A549 (cell line): ENCODE data around the gene SLC24A1. TPM values are rescaled to one million over a fixed set of nuclear protein-coding genes. Genes with fewer than 3 reads are reported as not detected.

Source experiments
- ATAC-seq, 2 experiments: fragments of 200-7000 bp in 1 of 2; fragments of >200 bp in 1 of 2; cut with Nextera tagmentation in 1 of 2; cut with Tn5 transposase in 1 of 2; 3 replicates each; pipeline versions ENCODE4 v1.8.0 to v1.9.1; 2018 to 2020; ENCODE audit warnings: mild to moderate bottlenecking in 1 of 2, moderate library complexity in 1 of 2
- CTCF ChIA-PET: fragments of 300-600 bp; sonication (Branson Sonifier 250); formaldehyde crosslinking; extraction: SDS; loops from one replicate; lab custom pipeline; 2021; ENCODE audit warnings: antibody characterized with exemption, inconsistent platforms; lab: Yijun Ruan, JAX
- POLR2A ChIA-PET: fragments of 350-600 bp; formaldehyde crosslinking; extraction: SDS; loops from one replicate; lab custom pipeline; 2021; ENCODE audit warnings: antibody characterized with exemption, inconsistent platforms; lab: Yijun Ruan, JAX
- DNase-seq, 2 experiments: peaks; one replicate each; pipeline versions ENCODE4 v3.0.0 to v3.0.0-alpha.2; 2011 to 2016; ENCODE audit warnings: low read depth in 1 of 2, low spot score in 1 of 2
- FAIRE-seq: peaks from 2 replicates; lab custom pipeline; 2011; peaks lifted over from hg19 to GRCh38; lab: Jason Lieb, UNC
- H3K27ac ChIP-seq, 2 experiments: fragments of >200 bp; sonication (Bioruptor Twin); formaldehyde crosslinking; 3 replicates each; pipeline ENCODE4 v1.5.1; 2016 to 2017
- H3K4me1 ChIP-seq: fragments of >200 bp; sonication (Bioruptor Twin); formaldehyde crosslinking; 3 replicates; pipeline ENCODE4 v1.6.1; 2016
- H3K4me2 ChIP-seq: fragments of >200 bp; sonication (Bioruptor Twin); formaldehyde crosslinking; 3 replicates; pipeline ENCODE4 v1.6.1; 2016
- H3K4me3 ChIP-seq: fragments of >200 bp; sonication (Bioruptor Twin); formaldehyde crosslinking; 3 replicates; pipeline ENCODE4 v1.5.1; 2016
- H3K9me3 ChIP-seq: fragments of >200 bp; sonication (Bioruptor Twin); formaldehyde crosslinking; 3 replicates; pipeline ENCODE4 v1.6.1; 2016
- BHLHE40 ChIP-seq: IDR thresholded peaks from 2 replicates; pipeline ENCODE4 v1.6.1; 2012; ENCODE audit warnings: low read depth, low read length, inconsistent platforms
- CEBPB ChIP-seq, 2 experiments: fragments of >200 bp in 1 of 2; sonication (Bioruptor Twin) in 1 of 2; formaldehyde crosslinking in 1 of 2; IDR thresholded peaks; 2 replicates each; pipeline ENCODE4 v1.6.1; 2012 to 2016
- CHD4 ChIP-seq: fragments of 200-600 bp; sonication (generic); IDR thresholded peaks from 2 replicates; pipeline ENCODE4 v1.6.1; 2016; ENCODE audit warnings: antibody characterized with exemption, mild to moderate bottlenecking, borderline replicate concordance
- HOXB13 ChIP-seq: fragments of 250-450 bp; sonication (Bioruptor Pico); IDR thresholded peaks from 2 replicates; pipeline ENCODE4 v1.5.0; 2020; ENCODE audit warnings: low read depth, mild to moderate bottlenecking, moderate library complexity
- HOXB5 ChIP-seq: fragments of 250-450 bp; sonication (Bioruptor Pico); IDR thresholded peaks from 2 replicates; pipeline ENCODE4 v1.5.0; 2020; ENCODE audit warnings: mild to moderate bottlenecking, moderate library complexity
- KDM1A ChIP-seq: fragments of 200-600 bp; sonication (generic); IDR thresholded peaks from 2 replicates; pipeline ENCODE4 v1.6.1; 2016; ENCODE audit warnings: low read depth, mild to moderate bottlenecking
- KDM5A ChIP-seq: fragments of 200-600 bp; sonication (generic); IDR thresholded peaks from 2 replicates; pipeline ENCODE4 v1.6.1; 2016; ENCODE audit warnings: antibody characterized with exemption, mild to moderate bottlenecking
- MAFK ChIP-seq: fragments of 450-650 bp; IDR thresholded peaks from 2 replicates; pipeline ENCODE4 v1.6.1; 2014; ENCODE audit not compliant: partially characterized antibody
- MAZ ChIP-seq: fragments of 150-350 bp; IDR thresholded peaks from 2 replicates; pipeline ENCODE4 v1.6.1; 2014; ENCODE audit warnings: antibody characterized with exemption, low read depth, low read length, borderline replicate concordance
- MYC ChIP-seq: IDR thresholded peaks from 2 replicates; pipeline ENCODE4 v1.6.1; 2012; ENCODE audit warnings: mild to moderate bottlenecking, inconsistent platforms, low read length, improper control_type of control experiment, borderline replicate concordance
- RARB ChIP-seq: fragments of 250-450 bp; sonication (Bioruptor Pico); IDR thresholded peaks from 2 replicates; pipeline ENCODE4 v1.8.0; 2021; ENCODE audit warnings: mild to moderate bottlenecking, moderate library complexity
- REST ChIP-seq: fragments of 200-600 bp; sonication (generic); IDR thresholded peaks from 2 replicates; pipeline ENCODE4 v1.6.1; 2016; ENCODE audit warnings: antibody characterized with exemption, mild to moderate bottlenecking, moderate library complexity
- SREBF2 ChIP-seq: fragments of 450-650 bp; IDR thresholded peaks from 2 replicates; pipeline ENCODE4 v1.6.1; 2014; ENCODE audit warnings: mild to moderate bottlenecking, moderate library complexity
- TFCP2L1 ChIP-seq: fragments of 250-450 bp; sonication (Bioruptor Pico); IDR thresholded peaks from 2 replicates; pipeline ENCODE4 v1.5.0; 2021; ENCODE audit warnings: mild to moderate bottlenecking
- USF2 ChIP-seq: fragments of 450-650 bp; IDR thresholded peaks from 2 replicates; pipeline ENCODE4 v1.6.1; 2014; ENCODE audit warnings: antibody characterized with exemption
- WGBS: methylation state at CpG from one replicate; pipeline ENCODE4 v1.1.6; 2017; ENCODE audit errors: missing lambda C conversion rate; 5-methylcytosine and 5-hydroxymethylcytosine counted together
- polyA plus RNA-seq, 4 experiments: library from polyadenylated mRNA; depleted of rRNA in 3 of 4; stranded (reverse); fragments of >200 nt; fragmentation: RNase III in 1 of 4; extraction: RNeasy Plus Mini Kit Qiagen cat#74134 plus additional on column Dnase treatment in 1 of 4; gene quantifications; 2 replicates in 3 of 4; 3 replicates in 1 of 4; pipeline ENCODE4 v1.2.3, GENCODE V29; 2011 to 2017
- TF ChIP-seq, protein P1 (sequence below): fragments of 150-350 bp; IDR thresholded peaks from 2 replicates; pipeline ENCODE4 v1.6.1; 2014; ENCODE audit warnings: low read depth, mild to moderate bottlenecking, low read length

Gene SLC24A1
- polyA plus RNA-seq, 2 of the 4 experiments (the other 2 are of a cell fraction): 6.4 to 7.0 TPM

DNA sequence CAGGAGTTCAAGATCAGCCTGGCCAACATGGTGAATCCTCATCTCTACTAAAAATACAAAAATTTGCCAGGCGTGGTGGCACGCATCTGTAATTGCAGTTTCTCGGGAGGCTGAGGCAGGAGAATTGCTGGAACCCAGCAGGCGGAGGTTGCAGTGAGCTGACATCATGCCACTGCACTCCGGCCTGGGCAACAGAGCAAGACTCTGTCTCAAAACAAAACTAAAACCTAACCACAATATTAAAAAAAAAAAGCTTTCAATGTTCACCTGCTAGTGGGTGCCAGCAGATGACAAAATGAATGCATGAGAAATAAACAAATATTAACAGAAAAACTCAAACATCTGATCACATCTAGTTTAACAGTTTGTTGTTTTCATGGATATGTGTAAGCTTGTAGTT is 9.0 kb downstream of the SLC24A1 start (continued):
- no peak for TF ChIP-seq HOXB13 (CRISPR knock-in tag)
- no peak for TF ChIP-seq MYC

- no peak for DNase-seq
- CTCF ChIA-PET: interaction anchor here (1.7 to 3.2 kb wide), 3 partner anchors 20 to 167 kb away, joined by 3 to 14 read pairs (median 4); partner anchors contain the start of gene INTS14
- ATAC-seq: no peak
- 95% methylated on average over 6 of the region's 6 CpGs for WGBS
- Histone ChIP-seq H3K27ac (no peak overlapping the region), H3K4me1 (peaks cover 12% of the 10 kb centered on the region)
- POLR2A ChIA-PET: interaction anchor here (1.1 kb wide), 1 partner anchor 21 kb away, joined by 3 read pairs; the partner anchor contains the start of gene INTS14
- no peak for FAIRE-seq
- TF ChIP-seq USF2: no peak
- TF ChIP-seq CHD4: no peak
- no peak for TF ChIP-seq MYC
- TF ChIP-seq, protein P1, sequence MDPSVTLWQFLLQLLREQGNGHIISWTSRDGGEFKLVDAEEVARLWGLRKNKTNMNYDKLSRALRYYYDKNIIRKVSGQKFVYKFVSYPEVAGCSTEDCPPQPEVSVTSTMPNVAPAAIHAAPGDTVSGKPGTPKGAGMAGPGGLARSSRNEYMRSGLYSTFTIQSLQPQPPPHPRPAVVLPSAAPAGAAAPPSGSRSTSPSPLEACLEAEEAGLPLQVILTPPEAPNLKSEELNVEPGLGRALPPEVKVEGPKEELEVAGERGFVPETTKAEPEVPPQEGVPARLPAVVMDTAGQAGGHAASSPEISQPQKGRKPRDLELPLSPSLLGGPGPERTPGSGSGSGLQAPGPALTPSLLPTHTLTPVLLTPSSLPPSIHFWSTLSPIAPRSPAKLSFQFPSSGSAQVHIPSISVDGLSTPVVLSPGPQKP: no peak
- TF ChIP-seq, all 56 proteins: peak for 0
- Histone ChIP-seq H3K4me3 (no peak overlapping the region), H3K9me3 (no peaks in the 10 kb centered on the region), H3K4me2 (no peak overlapping the region)
Measured at GRCh38 chr15:65631503-65631902, 9.8 kb downstream of the SLC24A1 start.

DNA sequence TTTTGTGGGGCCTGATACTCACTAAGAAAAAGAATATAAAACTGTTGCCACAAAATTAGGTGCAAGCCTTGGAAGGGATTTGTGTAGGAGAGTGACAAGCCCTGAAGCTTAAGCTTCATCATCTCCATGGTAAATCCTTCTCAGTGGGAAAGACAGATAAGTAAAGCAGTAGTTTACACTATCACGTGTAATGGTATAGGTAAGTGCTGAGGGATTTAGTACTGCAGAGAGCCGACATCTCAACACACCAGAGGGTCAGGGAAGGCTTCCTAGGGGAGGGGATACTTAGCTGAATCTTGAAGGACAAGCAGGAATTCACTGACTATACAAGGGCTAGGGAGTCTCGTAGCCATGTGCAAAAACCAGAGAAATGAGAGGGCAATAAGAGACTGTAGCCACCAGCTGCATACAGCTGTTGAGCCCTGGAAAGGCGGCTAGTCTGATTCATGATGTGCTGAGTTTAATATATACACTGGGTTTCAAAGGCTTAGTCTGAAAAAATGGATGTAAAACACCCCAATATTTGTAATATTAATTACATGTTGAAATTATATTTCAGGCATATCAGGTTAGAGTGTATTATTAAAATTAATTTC is 11.1 kb downstream of the SLC24A1 start:
- no peak overlapping the region for H3K4me2 ChIP-seq
- ChIA-PET POLR2A (no interaction called here), CTCF (interaction anchor here (1.2 to 8.0 kb wide), 5 partner anchors 8 to 196 kb away, joined by 4 to 106 read pairs (median 6); partner anchors contain the start of genes INTS14 and SLC24A1)
- no peaks in the 10 kb centered on the region for H3K9me3 ChIP-seq
- no peak overlapping the region for H3K27ac ChIP-seq
- no peak overlapping the region for H3K4me3 ChIP-seq
- no peak for DNase-seq
- 67% methylated on average over 4 of the region's 4 CpGs for whole genome bisulfite sequencing
- ATAC-seq: no peak; a peak in 1 of 6 replicates
- peaks cover 12% of the 10 kb centered on the region for H3K4me1 ChIP-seq
- no peak for FAIRE-seq
- TF ChIP-seq HOXB5 (no peak), HOXB13 (CRISPR knock-in tag) (no peak), MAFK (no peak)

DNA sequence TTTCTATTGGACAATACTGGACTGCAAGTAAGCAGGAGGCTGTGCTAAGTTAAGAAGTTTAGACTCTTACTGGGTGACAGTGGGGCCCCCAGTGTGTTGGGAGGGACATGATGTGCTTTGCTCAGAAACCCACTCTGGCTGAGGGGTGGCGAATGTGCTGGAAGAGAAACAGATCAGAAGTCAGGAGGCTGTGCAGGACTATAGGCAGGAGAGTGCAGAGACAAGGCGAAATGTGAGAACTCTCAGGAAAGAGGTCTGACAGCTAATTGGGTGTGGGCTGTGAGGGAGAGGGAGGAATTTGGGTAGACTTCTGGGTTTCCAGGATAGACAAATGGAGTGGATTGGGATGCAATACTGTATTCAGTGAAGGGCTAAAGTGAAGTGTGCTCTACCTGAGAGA is 12.0 kb downstream of the SLC24A1 start:
- ChIA-PET POLR2A (no interaction called here), CTCF (interaction anchor here (0.8 to 8.0 kb wide), 6 partner anchors 8 to 223 kb away, joined by 3 to 106 read pairs (median 5); partner anchors contain the start of genes INTS14 and SLC24A1)
- Histone ChIP-seq H3K4me1 (peaks cover 17% of the 10 kb centered on the region), H3K9me3 (no peaks in the 10 kb centered on the region), H3K4me2 (no peak overlapping the region), H3K27ac (no peak overlapping the region), H3K4me3 (no peak overlapping the region)
- FAIRE-seq: no peak
- no peak for TF ChIP-seq TFCP2L1 (CRISPR knock-in tag)
- no peak for TF ChIP-seq SREBF2
- TF ChIP-seq MAZ: no peak
- TF ChIP-seq CEBPB (IDR thresholded peaks at IDR 0.05): no peak
- TF ChIP-seq KDM5A: no peak
- no peak for TF ChIP-seq KDM1A
- TF ChIP-seq REST: no peak
- TF ChIP-seq RARB (CRISPR knock-in tag): no peak
- no peak for TF ChIP-seq BHLHE40
- no peak for TF ChIP-seq MYC
- DNase-seq: no peak
- ATAC-seq: no peak
- 95% methylated on average over 2 of the region's 2 CpGs for WGBS
